Natural killer cell treated with Interleukin-12 subunit alpha and Interleukin-12 subunit beta and Interleukin-15 and Interleukin-18, amount 100 ng/mL, for 72 hours (primary cell): Measurements from ENCODE around the gene SLC25A11. TPM values are rescaled to one million over a fixed set of nuclear protein-coding genes. Genes with fewer than 3 reads are reported as not detected.

Experiments
- ATAC-seq, 2 donors: fragments of 150-1000 bp; cut with Tn5 transposase in 1 of 2; sonication (Bioruptor Pico), chemical (Tn5 transposase) in 1 of 2; 2 replicates each; pipeline ENCODE4 v1.10.0; 2021
- DNase-seq: peaks from one replicate; pipeline ENCODE4 v3.0.0; 2022; ENCODE audit warnings: low spot score
- H3K27ac Mint-ChIP-seq, 2 donors: 1 replicate in 1 of 2; 2 replicates in 1 of 2; pipeline ENCODE4 v1.8.0; 2022; ENCODE audit warnings: mixed read lengths in 2 of 2, mild to moderate bottlenecking in 1 of 2, moderate library complexity in 1 of 2
- H3K27me3 Mint-ChIP-seq, 2 donors: 1 replicate in 1 of 2; 2 replicates in 1 of 2; pipeline ENCODE4 v1.8.0; 2022; ENCODE audit warnings: mixed read lengths in 2 of 2
- H3K36me3 Mint-ChIP-seq: one replicate; pipeline ENCODE4 v1.8.0; 2022; ENCODE audit warnings: mixed read lengths
- H3K4me1 Mint-ChIP-seq, 2 donors: 1 replicate in 1 of 2; 2 replicates in 1 of 2; pipeline ENCODE4 v1.8.0; 2022; ENCODE audit warnings: low read depth in 2 of 2, mixed read lengths in 2 of 2, mild to moderate bottlenecking in 1 of 2
- H3K4me3 Mint-ChIP-seq: one replicate; pipeline ENCODE4 v1.8.0; 2022; ENCODE audit warnings: mixed read lengths
- H3K9me3 Mint-ChIP-seq: 2 replicates; pipeline ENCODE4 v1.8.0; 2022; ENCODE audit warnings: mixed read lengths
- total RNA-seq, 2 donors: library from RNA; stranded (reverse); gene quantifications; one replicate each; pipeline ENCODE4 v1.2.3, GENCODE V29; 2022

SLC25A11 gene
- total RNA-seq, 2 donors from 2014 or later: 85.9 to 91.6 TPM

DNA sequence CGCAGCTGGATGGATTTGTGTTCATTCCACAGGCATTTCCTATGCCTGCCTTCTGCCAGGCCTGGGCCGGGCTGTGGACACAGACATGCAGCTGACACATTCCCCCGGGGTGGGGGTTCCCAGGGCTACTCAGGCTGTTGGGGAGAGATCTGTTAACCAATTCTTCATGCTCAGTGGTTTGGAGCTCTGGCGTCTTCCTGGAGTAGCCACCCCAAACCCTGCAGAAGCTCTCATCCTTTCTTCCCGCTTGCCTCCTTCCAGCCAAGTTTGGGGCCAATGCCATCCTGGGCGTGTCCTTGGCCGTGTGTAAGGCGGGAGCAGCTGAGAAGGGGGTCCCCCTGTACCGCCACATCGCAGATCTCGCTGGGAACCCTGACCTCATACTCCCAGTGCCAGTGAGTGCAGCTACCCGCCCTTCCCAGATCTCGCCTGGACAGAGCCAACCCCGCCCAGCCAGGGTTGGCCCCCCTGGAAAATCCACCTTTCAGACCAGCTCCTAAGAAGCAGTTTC is 13.7 kb upstream of the SLC25A11 start:
- no peak overlapping the region for H3K27ac Mint-ChIP-seq
- DNase-seq: no peak
- no peaks in the 10 kb centered on the region for H3K27me3 Mint-ChIP-seq
- H3K4me3 Mint-ChIP-seq: peak overlapping the region; percentile 13
- no peaks in the 10 kb centered on the region for H3K36me3 Mint-ChIP-seq
- H3K9me3 Mint-ChIP-seq: no peaks in the 10 kb centered on the region
- no peak for ATAC-seq
- peaks cover 18 to 28% of the 10 kb centered on the region in 2 donors for H3K4me1 Mint-ChIP-seq

DNA sequence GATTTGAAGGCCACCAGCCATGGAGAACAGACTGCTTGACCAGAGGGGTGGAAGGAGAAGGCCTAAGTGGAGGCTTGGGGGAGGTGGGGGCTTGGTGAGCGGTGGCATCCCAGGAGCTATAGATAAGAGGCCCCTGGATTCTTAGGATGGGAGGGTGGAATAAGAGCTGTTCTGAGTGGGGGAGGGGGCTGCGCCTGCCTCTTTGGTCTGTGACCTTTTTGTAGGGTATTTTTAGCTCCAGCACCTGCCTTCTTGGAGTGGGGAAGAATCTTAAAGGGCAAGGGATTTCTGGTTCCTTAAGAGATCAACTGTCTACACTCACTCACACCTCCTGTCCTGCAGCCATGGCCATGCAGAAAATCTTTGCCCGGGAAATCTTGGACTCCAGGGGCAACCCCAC is 11.6 kb upstream of the SLC25A11 start:
- no peak for ATAC-seq
- no peaks in the 10 kb centered on the region for H3K9me3 Mint-ChIP-seq

DNA sequence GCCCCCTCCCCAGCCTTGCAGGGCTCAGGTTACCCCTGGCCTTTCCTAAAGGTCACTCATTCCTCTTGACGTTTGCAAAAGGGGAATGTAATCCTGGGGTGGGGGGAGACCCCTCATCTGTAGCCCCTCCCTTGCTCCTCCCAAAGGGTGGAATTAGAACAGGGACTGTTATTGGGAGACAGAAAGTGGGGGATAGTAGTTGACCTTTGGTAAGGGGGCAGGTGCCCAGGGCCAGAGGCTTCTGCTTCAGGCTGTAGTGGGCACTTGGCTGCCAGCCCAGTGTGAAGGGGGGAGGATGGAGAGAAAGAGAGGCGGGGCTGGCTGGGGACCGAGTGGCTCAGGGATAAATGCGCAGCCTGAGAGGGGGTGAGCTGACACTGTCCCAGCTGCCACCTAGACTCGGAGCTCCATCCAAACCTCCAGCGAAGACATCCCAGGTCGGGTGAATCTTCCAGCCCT is 10.9 kb upstream of the SLC25A11 start, which contains the start of gene ENO3:
ENO3 (plus strand) TSS at position 374 of the 459 bp plus-strand sequence. CDS start 711 bp downstream, outside the sequence.
- peak within 1 kb of the TSS; percentile 78 to 96 for H3K27ac Mint-ChIP-seq
- DNase-seq: no peak
- H3K27me3 Mint-ChIP-seq: no peaks in the 10 kb centered on the region
- ATAC-seq: no peak
- peaks cover 27 to 31% of the 10 kb centered on the region in 2 donors for H3K4me1 Mint-ChIP-seq
- H3K9me3 Mint-ChIP-seq: no peaks in the 10 kb centered on the region
- H3K4me3 Mint-ChIP-seq: peak within 1 kb of the TSS; percentile 89
- H3K36me3 Mint-ChIP-seq: peaks cover 13% of the 10 kb centered on the region

More for the DNA sequence above, 11.6 kb upstream of the SLC25A11 start:
- H3K4me3 Mint-ChIP-seq: peak overlapping the region; percentile 89
- H3K36me3 Mint-ChIP-seq: peaks cover 7% of the 10 kb centered on the region
- no peaks in the 10 kb centered on the region for H3K27me3 Mint-ChIP-seq
- H3K4me1 Mint-ChIP-seq: peaks cover 25 to 30% of the 10 kb centered on the region in 2 donors
- H3K27ac Mint-ChIP-seq: peak overlapping the region; percentile 78 to 96
- no peak for DNase-seq

DNA sequence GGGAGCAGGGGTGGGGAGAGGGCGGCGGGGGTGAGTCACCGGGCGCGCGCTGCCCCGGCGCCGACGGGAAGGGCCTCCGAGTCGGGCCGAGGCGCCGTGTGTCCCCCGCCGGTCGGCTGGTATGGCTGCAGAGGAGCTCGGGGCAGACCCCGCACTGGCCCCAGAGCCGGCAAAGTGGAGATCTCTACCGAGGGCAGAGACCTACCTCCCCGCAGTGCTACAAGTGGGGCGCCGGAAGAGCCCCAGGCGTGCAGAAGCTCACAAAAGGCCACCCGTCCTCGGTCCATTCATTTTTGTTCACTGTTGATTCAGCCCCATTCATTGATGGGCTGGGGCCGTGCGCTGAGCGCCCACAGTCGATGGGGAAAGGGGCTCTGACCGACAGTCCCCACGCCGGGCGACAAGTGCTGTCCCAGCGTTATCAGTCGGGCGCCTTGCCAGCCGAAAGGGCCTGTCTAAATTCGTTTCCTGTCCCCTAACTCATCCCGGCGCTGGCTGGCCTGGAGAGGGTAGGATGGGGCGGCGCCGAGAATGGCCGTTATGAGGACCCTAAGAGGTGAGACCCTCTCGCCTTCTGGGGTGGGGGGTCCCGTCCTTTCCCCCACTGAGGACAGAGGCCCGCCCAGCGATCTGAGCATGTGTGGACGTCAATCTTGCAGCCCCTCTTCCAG is 10.4 kb upstream of the SLC25A11 start:
- Mint-ChIP-seq H3K27ac (peak overlapping the region; percentile 78 to 96), H3K36me3 (peaks cover 19% of the 10 kb centered on the region), H3K27me3 (no peaks in the 10 kb centered on the region), H3K4me3 (peak overlapping the region; percentile 89), H3K9me3 (no peaks in the 10 kb centered on the region), H3K4me1 (peaks cover 33 to 36% of the 10 kb centered on the region in 2 donors)
- no peak for DNase-seq
- peak; percentile 25 to 31 for ATAC-seq

DNA sequence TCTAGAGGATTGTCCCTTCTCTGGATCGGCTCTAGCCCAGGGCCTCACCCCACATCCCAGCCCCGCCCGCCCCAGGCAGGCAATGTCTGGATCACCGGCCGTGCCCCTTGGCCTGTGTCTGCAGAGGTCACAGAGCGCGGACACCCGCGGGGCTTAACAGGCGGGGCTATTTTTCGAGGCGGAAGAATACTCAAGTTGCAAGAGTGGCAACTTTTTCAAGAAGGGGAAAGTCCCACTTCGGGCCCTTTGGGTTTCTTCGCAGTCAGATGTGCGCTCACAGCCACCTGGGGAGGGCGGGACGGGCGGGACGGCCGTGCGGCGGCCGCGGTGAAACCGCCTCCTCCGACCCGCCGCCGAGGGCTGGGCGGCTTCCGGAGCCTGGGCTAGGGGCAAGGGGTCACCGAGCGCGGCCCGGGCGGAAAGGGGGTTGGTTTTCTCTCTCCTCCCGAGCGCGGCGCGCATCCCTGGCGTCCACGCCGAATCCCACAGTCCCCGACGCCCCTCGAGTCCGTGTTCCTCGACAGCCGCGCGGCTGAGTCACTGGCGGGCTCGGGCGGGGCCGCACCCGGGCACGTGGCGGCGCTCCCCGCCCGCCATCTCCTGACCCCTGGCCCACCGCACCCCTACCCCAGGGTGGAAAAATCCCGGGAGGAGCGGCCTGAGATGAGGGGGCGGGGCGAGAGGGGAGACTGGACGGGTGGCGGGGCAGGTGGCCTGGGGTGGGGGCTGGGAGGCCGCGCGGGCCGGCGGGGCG is 9.7 kb upstream of the SLC25A11 start:
- H3K27ac Mint-ChIP-seq: peak overlapping the region; percentile 96
- DNase-seq (peak; percentile 90), ATAC-seq (peak; percentile 57 to 63)
- peaks cover 25% of the 10 kb centered on the region for H3K36me3 Mint-ChIP-seq
- H3K4me1 Mint-ChIP-seq: peaks cover 40 to 44% of the 10 kb centered on the region in 2 donors
- H3K27me3 Mint-ChIP-seq: no peaks in the 10 kb centered on the region
- peak overlapping the region; percentile 100 for H3K4me3 Mint-ChIP-seq
- no peaks in the 10 kb centered on the region for H3K9me3 Mint-ChIP-seq

DNA sequence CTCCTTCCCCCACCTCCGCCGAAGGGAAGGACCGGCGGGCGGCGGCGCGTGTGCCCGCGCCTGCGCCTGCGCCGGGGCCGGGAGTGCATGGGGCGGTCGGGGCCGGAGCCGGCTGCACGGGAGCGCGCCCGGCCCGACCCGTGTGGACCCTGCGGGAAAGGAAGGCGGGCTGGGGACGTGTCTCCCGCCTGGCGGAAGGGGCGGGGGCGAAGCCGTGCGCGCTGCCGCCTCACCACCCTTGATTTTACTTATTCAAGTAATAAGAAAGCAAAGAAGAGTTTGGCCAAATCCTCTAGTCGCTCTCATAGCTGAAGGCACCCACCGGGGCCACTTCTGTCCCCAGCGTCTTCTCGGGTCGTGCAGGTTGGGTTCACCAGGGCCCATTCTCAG is 9.1 kb upstream of the SLC25A11 start:
- Mint-ChIP-seq H3K27ac (peak overlapping the region; percentile 96), H3K4me3 (peak overlapping the region; percentile 100), H3K27me3 (no peaks in the 10 kb centered on the region), H3K9me3 (no peaks in the 10 kb centered on the region), H3K36me3 (peaks cover 30% of the 10 kb centered on the region), H3K4me1 (peaks cover 45 to 49% of the 10 kb centered on the region in 2 donors)
- peak; percentile 67 to 77 for ATAC-seq
- DNase-seq: peak; percentile 88

DNA sequence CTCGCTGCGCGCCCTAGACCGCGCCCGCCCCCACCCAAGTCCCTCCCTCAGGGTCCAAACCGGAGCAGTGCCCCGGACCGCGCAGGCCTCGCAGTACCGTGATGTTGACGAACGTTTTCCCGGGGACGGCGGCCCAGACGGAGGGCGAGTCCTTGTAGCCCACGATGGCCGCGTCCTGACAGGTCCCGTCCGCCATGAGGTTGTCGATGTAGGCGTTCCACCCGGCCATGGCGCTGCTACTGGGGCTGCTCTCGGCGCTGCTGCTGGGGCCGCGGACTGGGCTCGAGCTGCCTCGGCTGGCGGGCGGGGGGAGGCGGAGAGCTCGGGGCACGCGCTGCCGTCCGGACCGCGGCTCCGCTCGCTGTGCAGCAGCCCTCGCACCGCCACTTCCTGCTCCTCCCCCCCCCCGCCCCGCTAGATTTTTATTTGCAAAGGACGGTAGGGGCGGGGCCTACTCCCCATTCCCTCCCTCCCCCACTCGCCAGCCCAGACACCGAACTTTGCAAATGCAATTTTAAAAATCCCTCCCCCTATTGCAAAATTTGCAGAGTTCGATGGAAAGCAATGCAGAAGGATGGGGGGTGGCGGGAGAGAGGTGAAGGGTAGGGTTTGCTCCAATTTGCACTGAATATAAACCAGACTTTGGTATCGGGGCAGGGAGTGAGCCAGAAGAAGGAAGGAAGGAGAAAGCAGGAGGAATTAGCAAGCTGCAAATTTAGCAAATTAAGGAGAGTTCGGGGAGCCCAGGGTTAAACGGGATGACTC is 8.5 kb upstream of the SLC25A11 start, which contains the start of gene PFN1:
PFN1 (minus strand) TSS at position 365 of the 765 bp plus-strand sequence; CDS start at position 229, 136 bp downstream.
- peak within 1 kb of the TSS; percentile 96 for H3K27ac Mint-ChIP-seq
- peak; percentile 63 to 79 for ATAC-seq
- peaks cover 47 to 55% of the 10 kb centered on the region in 2 donors for H3K4me1 Mint-ChIP-seq
- peak; percentile 93 for DNase-seq
- peak within 1 kb of the TSS; percentile 100 for H3K4me3 Mint-ChIP-seq
- H3K36me3 Mint-ChIP-seq: peaks cover 31% of the 10 kb centered on the region
- H3K27me3 Mint-ChIP-seq: no peaks in the 10 kb centered on the region
- H3K9me3 Mint-ChIP-seq: no peaks in the 10 kb centered on the region

DNA sequence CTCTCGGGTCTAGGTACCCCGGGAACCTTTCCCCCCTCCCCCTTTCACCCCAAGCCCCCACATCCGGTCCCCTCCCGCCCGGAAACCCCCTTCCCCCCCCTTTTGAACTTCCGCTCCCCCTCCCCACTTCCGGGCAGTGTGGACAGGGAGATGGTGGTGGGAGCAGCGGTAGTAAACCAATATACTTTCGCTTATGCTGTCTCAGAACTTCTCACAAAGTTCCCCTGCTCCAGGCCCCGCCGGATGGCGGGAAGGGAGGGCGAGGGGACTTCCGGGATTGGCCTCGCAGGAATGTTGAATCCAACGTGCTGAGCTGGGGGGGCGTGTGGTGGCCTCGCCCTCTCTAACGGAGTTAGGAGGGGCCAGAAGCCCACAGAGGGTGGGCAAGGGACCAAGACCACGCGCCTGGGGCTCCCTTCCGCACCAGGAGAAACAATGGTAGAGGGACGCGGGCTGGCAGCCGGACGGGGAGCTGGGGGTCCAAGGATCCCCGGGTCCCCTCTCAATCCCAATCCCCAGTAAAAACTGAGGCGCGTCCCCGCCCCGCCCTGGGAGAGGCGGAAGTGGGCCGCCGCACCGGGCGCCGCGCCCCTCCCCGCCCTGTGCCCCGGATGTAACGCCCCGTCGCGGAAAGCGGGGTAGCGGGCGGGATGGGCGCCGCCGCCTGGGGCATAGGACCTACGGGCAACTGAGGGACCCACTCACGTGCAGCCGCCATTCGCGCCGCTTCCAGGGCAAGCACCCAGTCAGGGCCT is 7.7 kb upstream of the SLC25A11 start:
- Mint-ChIP-seq H3K4me1 (peaks cover 55 to 63% of the 10 kb centered on the region in 2 donors), H3K27ac (peak overlapping the region; percentile 95 to 96), H3K4me3 (peak overlapping the region; percentile 100), H3K27me3 (no peaks in the 10 kb centered on the region), H3K36me3 (peaks cover 36% of the 10 kb centered on the region), H3K9me3 (no peaks in the 10 kb centered on the region)
- ATAC-seq (peak; percentile 50 to 62), DNase-seq (peak; percentile 86)

DNA sequence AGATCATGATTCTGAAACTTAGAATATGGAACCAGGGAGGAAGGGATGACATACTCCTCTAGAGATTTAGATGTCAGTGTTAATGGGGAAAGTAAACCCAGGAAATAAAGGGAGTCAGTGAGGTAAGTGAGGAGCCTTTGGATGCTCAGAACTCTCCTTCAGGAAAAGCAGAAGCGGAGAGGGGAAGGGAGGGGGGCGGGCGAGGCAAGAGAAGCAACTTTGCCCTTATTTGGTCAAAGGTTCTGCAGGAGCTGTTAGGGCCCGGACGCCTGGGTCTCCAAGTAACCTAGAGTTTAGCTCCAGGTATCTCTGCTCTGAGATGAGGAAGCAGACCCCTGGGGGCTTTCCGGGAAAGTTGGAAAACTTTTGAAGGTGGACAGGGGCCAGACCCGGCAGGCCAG is 7.2 kb upstream of the SLC25A11 start:
- DNase-seq: no peak
- Mint-ChIP-seq H3K9me3 (no peaks in the 10 kb centered on the region), H3K36me3 (peaks cover 38% of the 10 kb centered on the region), H3K4me3 (peak overlapping the region; percentile 100), H3K27me3 (no peaks in the 10 kb centered on the region), H3K27ac (peak overlapping the region; percentile 95 to 96), H3K4me1 (peaks cover 59 to 68% of the 10 kb centered on the region in 2 donors)
- ATAC-seq: no peak

DNA sequence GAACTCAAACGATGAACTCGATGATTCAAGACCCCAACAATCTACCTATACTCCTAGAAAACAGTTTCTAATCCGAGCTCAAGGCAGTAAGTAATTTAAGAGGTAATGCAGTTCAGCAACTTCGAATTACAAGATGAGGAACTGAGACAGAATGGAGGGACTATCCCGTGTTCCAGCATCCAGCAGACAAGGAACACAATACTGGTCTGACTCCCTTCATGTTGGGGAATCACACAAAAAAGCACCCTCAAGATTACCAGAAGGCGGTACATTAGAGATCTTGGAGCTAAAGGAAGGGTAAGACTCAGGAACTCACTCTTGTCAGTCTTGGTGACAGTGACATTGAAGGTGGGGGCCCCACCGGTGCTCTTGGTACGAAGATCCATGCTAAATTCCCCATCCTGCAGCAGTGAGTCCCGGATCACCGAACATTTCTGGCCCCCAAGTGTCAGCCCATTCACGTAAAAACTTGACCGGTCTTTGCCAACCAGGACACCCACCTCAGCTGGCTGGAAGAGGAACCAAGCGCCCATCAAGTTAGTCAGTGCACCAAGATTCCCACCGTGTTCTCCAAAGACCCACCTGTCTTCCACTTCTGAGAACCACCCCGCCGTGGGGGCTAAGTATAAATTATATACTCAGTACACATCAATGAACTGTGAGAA is 6.6 kb upstream of the SLC25A11 start:
- peaks cover 43% of the 10 kb centered on the region for H3K36me3 Mint-ChIP-seq
- ATAC-seq: no peak

DNA sequence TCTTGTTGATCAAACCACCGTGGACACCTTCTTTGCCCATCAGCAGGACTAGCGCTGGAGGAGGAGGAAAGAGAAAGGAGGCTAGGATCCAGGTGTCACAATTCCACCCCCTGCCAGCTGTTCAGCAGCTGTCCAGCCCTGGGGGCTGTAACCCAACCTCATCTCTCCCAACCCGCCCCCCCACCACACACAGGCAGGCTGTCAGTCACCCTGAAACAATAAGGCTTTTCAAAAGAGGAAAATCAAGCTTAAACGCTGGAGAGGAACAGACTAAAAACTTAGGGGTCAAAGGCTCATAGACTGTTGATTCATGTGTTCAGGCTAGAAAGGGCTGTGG is 6.1 kb upstream of the SLC25A11 start:
- Mint-ChIP-seq H3K4me1 (peaks cover 66 to 74% of the 10 kb centered on the region in 2 donors), H3K9me3 (no peaks in the 10 kb centered on the region), H3K36me3 (peaks cover 49% of the 10 kb centered on the region), H3K4me3 (peak overlapping the region; percentile 100), H3K27me3 (no peaks in the 10 kb centered on the region), H3K27ac (peak overlapping the region; percentile 95 to 96)
- no peak for ATAC-seq
- no peak for DNase-seq

More for the DNA sequence above, 6.6 kb upstream of the SLC25A11 start:
- Mint-ChIP-seq H3K27me3 (no peaks in the 10 kb centered on the region), H3K27ac (peak overlapping the region; percentile 95 to 96), H3K4me3 (peak overlapping the region; percentile 100), H3K4me1 (peaks cover 65 to 74% of the 10 kb centered on the region in 2 donors), H3K9me3 (no peaks in the 10 kb centered on the region)
- DNase-seq: no peak

DNA sequence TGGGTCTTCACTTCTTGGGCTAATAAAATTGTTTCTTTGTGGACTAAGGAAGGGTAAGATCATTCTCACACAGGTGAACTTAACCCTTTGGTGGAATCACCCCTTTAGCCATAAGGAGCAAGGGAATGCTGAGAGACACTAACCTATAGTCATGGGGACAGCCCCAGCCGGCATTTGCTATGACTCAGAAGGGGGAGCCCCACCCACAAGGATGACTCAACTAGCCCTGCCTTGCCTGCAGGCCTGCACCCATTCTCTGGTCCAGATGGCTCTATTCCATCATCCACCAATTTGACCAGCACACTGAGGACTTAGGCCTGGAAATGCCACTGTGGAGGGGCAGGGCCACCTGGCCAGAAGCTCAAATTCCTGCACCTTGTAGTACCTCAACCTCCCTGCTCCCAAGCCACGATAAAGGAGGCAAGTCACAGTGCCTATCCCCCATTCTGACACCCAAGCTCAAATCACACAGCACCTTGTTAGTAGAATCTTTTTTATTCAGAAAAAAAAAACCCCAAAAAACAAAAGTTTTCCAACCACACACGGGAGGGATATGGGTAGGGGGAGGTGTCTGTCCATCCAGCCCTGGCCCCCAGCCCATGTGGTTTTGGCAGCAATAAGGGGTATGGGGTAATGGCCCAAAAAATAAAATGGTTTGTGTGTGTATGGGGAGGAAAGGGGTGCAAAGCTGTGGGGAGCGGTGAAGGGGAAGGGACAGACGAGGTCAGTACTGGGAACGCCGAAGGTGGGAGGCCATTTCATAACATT is 5.5 kb upstream of the SLC25A11 start:
- ATAC-seq (peak; percentile 48 to 66), DNase-seq (peak; percentile 94)
- H3K27me3 Mint-ChIP-seq: no peaks in the 10 kb centered on the region
- H3K4me1 Mint-ChIP-seq: peaks cover 65 to 73% of the 10 kb centered on the region in 2 donors
- peak overlapping the region; percentile 95 to 96 for H3K27ac Mint-ChIP-seq
- peaks cover 53% of the 10 kb centered on the region for H3K36me3 Mint-ChIP-seq
- no peaks in the 10 kb centered on the region for H3K9me3 Mint-ChIP-seq
- peak overlapping the region; percentile 100 for H3K4me3 Mint-ChIP-seq
